Peyer's patch (tissue), 4 donors: ENCODE measurements around the gene CLDN8.

Experiments used
- POLR2A ChIP-seq, 2 donors: fragments of 450-650 bp; IDR thresholded peaks; one replicate each; pipeline ENCODE4 v1.5.1; 2017; ENCODE audit warnings: antibody characterized with exemption in 2 of 2, mild to moderate bottlenecking in 2 of 2, moderate library complexity in 2 of 2
- TF ChIP-seq, protein P1 (sequence below), 6 experiments: fragments of 450-650 bp in 4 of 6; fragments of 200-600 bp in 2 of 6; sonication (generic) in 1 of 6; IDR thresholded peaks; one replicate each; pipeline ENCODE4 v1.5.1; 2017 to 2019; ENCODE audit warnings: antibody characterized with exemption in 6 of 6, mild to moderate bottlenecking in 3 of 6, moderate library complexity in 1 of 6

GRCh38 chr21:30234050-30234449, 18.2 kb upstream of the CLDN8 start:
- TF ChIP-seq, protein P1, sequence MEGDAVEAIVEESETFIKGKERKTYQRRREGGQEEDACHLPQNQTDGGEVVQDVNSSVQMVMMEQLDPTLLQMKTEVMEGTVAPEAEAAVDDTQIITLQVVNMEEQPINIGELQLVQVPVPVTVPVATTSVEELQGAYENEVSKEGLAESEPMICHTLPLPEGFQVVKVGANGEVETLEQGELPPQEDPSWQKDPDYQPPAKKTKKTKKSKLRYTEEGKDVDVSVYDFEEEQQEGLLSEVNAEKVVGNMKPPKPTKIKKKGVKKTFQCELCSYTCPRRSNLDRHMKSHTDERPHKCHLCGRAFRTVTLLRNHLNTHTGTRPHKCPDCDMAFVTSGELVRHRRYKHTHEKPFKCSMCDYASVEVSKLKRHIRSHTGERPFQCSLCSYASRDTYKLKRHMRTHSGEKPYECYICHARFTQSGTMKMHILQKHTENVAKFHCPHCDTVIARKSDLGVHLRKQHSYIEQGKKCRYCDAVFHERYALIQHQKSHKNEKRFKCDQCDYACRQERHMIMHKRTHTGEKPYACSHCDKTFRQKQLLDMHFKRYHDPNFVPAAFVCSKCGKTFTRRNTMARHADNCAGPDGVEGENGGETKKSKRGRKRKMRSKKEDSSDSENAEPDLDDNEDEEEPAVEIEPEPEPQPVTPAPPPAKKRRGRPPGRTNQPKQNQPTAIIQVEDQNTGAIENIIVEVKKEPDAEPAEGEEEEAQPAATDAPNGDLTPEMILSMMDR (IDR thresholded peaks at IDR 0.05): no peak
- no peak for TF ChIP-seq POLR2A (IDR thresholded peaks at IDR 0.05)
